ENCODE measurements around the gene CHCHD1. TPM values are rescaled to one million over a fixed set of nuclear protein-coding genes. Genes with fewer than 3 reads are reported as not detected.

Gene CHCHD1
- total RNA-seq, 2 experiments from 2014 or later: 33.0 to 35.3 TPM

- H3K4me3 Mint-ChIP-seq: no peak overlapping the region
- H3K4me1 Mint-ChIP-seq (ENCODE audit: low read depth): peaks cover 56% of the 10 kb centered on the region
- no peak for ATAC-seq
Measured at GRCh38 chr10:73806176-73806950, 24.5 kb downstream of the CHCHD1 start.

GRCh38 chr10:73807471-73807870 is 25.6 kb downstream of the CHCHD1 start:
- ATAC-seq (no peak), DNase-seq (no peak)
- Mint-ChIP-seq H3K36me3 (ENCODE audit: low read depth) (peaks cover 65% of the 10 kb centered on the region), H3K4me1 (ENCODE audit: low read depth) (peaks cover 59% of the 10 kb centered on the region), H3K27ac (peak overlapping the region; percentile 18), H3K27me3 (ENCODE audit: low read depth) (no peaks in the 10 kb centered on the region), H3K4me3 (no peak overlapping the region), H3K9me3 (ENCODE audit: insufficient read depth) (no peaks in the 10 kb centered on the region)
- ChIA-PET CTCF (interaction anchor here (1.1 kb wide), 1 partner anchor 19 kb away, joined by 3 read pairs; no protein-coding TSS in a partner anchor), POLR2A (interaction anchor here (0.7 to 1.1 kb wide), 2 partner anchors 9 to 35 kb away, joined by 3 read pairs; a partner anchor contains a TSS)

More at GRCh38 chr10:73806176-73806950, 24.5 kb downstream of the CHCHD1 start:
- Mint-ChIP-seq H3K9me3 (ENCODE audit: insufficient read depth) (no peaks in the 10 kb centered on the region), H3K27me3 (ENCODE audit: low read depth) (no peaks in the 10 kb centered on the region), H3K36me3 (ENCODE audit: low read depth) (peaks cover 69% of the 10 kb centered on the region), H3K27ac (no peak overlapping the region)
- DNase-seq: no peak
- CTCF ChIA-PET: interaction anchor here (0.6 to 0.9 kb wide), 2 partner anchors 11 to 25 kb away, joined by 3 to 4 read pairs; partner anchors contain the start of gene CHCHD1
- POLR2A ChIA-PET: interaction anchor here (0.6 to 1.4 kb wide), 3 partner anchors 10 to 38 kb away, joined by 3 to 4 read pairs (median 4); a partner anchor contains a TSS

GRCh38 chr10:73808021-73808815 is 26.4 kb downstream of the CHCHD1 start:
- peaks cover 61% of the 10 kb centered on the region for H3K4me1 Mint-ChIP-seq (ENCODE audit: low read depth)
- ChIA-PET CTCF (interaction anchor here (1.0 to 3.1 kb wide), 5 partner anchors 20 to 71 kb away, joined by 3 to 22 read pairs (median 5); a partner anchor contains a TSS), POLR2A (interaction anchor here (0.8 to 3.1 kb wide), 4 partner anchors 10 to 64 kb away, joined by 3 to 24 read pairs (median 10); partner anchors contain the start of genes CHCHD1, SEC24C and ZSWIM8)
- peaks cover 65% of the 10 kb centered on the region for H3K36me3 Mint-ChIP-seq (ENCODE audit: low read depth)
- DNase-seq (no peak), ATAC-seq (no peak)
- H3K4me3 Mint-ChIP-seq: no peak overlapping the region
- H3K27ac Mint-ChIP-seq: no peak overlapping the region
- no peaks in the 10 kb centered on the region for H3K27me3 Mint-ChIP-seq (ENCODE audit: low read depth)
- H3K9me3 Mint-ChIP-seq (ENCODE audit: insufficient read depth): no peaks in the 10 kb centered on the region

DNA sequence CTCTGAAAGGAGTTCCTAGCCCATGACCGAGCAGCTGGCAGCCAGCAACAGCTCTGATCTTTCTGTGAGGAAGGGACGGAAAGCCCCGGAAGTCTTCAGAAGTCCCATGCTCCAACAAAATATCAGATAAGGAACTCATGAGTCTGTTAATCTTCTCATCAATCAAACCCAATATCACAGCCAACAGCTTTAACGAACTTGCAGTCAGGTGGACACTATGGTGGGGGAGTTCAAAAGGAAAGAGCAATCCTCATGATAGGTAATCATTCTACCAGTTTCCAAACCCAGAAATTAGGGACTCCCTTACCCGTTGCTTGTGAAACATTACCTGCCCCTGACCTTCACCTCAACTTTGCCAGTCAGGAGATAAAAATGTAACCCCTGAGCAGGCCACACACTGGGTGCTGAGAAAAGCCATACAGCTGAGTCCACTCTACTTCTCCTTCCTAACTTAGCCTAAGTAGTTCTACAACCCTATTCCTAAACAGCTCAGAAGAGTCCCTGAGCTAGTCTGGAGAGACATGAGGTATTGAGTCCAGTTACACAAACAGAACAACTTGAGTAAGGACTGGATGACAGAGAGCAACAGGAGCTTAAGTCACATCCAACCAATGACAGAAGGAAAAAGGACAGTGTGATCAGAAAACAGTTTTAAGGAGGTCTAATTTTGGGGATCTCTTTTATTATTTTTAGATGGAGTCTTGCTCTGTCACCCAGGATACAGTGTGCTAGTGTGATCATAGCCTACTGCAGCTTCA is 27.4 kb downstream of the CHCHD1 start:
- peaks cover 64% of the 10 kb centered on the region for H3K36me3 Mint-ChIP-seq (ENCODE audit: low read depth)
- no peaks in the 10 kb centered on the region for H3K27me3 Mint-ChIP-seq (ENCODE audit: low read depth)
- no peak for DNase-seq
- H3K27ac Mint-ChIP-seq: peak overlapping the region; percentile 72
- H3K4me3 Mint-ChIP-seq: peak overlapping the region; percentile 92
- peaks cover 54% of the 10 kb centered on the region for H3K4me1 Mint-ChIP-seq (ENCODE audit: low read depth)
- H3K9me3 Mint-ChIP-seq (ENCODE audit: insufficient read depth): no peaks in the 10 kb centered on the region
- ChIA-PET CTCF (interaction anchor here (0.6 to 3.1 kb wide), 10 partner anchors 11 to 1401 kb away, joined by 3 to 22 read pairs (median 4); partner anchors contain the start of gene CHCHD1), POLR2A (interaction anchor here (0.8 to 3.1 kb wide), 9 partner anchors 20 to 341 kb away, joined by 3 to 24 read pairs (median 5); partner anchors contain the start of genes ADK, AP3M1, CHCHD1 and SEC24C)
- no peak for ATAC-seq

GRCh38 chr10:73810358-73810734 is 28.5 kb downstream of the CHCHD1 start:
- Mint-ChIP-seq H3K27ac (peak overlapping the region; percentile 93), H3K36me3 (ENCODE audit: low read depth) (peaks cover 69% of the 10 kb centered on the region), H3K27me3 (ENCODE audit: low read depth) (no peaks in the 10 kb centered on the region), H3K9me3 (ENCODE audit: insufficient read depth) (no peaks in the 10 kb centered on the region), H3K4me1 (ENCODE audit: low read depth) (peaks cover 52% of the 10 kb centered on the region), H3K4me3 (peak overlapping the region; percentile 92)
- DNase-seq: peak; percentile 41
- POLR2A ChIA-PET: interaction anchor here (0.6 to 3.1 kb wide), 13 partner anchors 12 to 340 kb away, joined by 3 to 24 read pairs (median 5); partner anchors contain the start of genes ADK, AP3M1, CHCHD1 and SEC24C
- no peak for ATAC-seq
- CTCF ChIA-PET: interaction anchor here (1.3 to 3.1 kb wide), 8 partner anchors 12 to 69 kb away, joined by 4 to 22 read pairs (median 6); partner anchors contain the start of gene CHCHD1

DNA sequence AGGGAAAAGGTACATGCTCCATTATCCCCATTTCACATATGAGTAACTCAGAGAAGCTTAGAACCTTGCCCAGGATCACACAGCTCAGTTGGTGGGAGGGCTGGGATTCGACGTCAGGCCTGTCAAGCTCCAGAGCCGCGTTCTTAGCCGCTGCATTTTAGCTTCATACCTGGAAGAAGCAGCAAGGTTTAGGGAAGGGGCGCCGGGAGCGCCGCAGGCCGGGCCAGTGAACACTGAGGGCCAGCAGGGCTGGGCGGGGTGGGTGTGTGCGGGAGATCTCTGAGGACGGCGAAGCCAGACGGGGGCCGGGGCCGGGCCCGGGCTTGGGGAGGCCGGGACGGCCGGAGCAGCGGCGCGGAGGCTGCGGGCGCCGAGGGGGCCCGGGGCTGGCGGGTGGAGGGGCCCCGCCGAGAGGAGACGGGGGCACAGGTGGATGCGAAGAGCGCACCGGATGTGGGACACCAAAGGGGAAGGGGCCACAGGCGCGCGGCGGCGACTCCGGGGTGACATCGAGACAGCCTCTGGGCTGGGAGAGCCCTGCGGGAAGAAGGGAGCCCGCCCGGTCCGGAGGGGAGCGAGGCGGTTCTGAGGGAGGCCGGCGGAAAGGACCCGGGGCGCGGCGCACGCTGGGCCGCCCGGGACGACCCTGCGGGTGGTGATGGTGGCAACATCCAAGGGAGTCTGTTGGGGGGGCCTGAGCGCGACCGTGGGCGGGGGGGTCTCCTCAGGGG is 29.1 kb downstream of the CHCHD1 start:
- ChIA-PET POLR2A (interaction anchor here (0.6 to 3.1 kb wide), 13 partner anchors 12 to 339 kb away, joined by 3 to 24 read pairs (median 5); partner anchors contain the start of genes ADK, AP3M1, CHCHD1 and SEC24C), CTCF (interaction anchor here (1.3 to 3.1 kb wide), 7 partner anchors 12 to 68 kb away, joined by 4 to 22 read pairs (median 6); partner anchors contain the start of gene CHCHD1)
- peak; percentile 37 for ATAC-seq
- Mint-ChIP-seq H3K27ac (peak overlapping the region; percentile 93), H3K4me3 (peak overlapping the region; percentile 92), H3K9me3 (ENCODE audit: insufficient read depth) (no peaks in the 10 kb centered on the region), H3K4me1 (ENCODE audit: low read depth) (peaks cover 48% of the 10 kb centered on the region), H3K36me3 (ENCODE audit: low read depth) (peaks cover 68% of the 10 kb centered on the region), H3K27me3 (ENCODE audit: low read depth) (no peaks in the 10 kb centered on the region)
- peak; percentile 71 for DNase-seq

GRCh38 chr10:73812657-73813056 is 30.8 kb downstream of the CHCHD1 start:
- Mint-ChIP-seq H3K4me3 (peak overlapping the region; percentile 42), H3K27ac (no peak overlapping the region), H3K36me3 (ENCODE audit: low read depth) (peaks cover 59% of the 10 kb centered on the region), H3K4me1 (ENCODE audit: low read depth) (peaks cover 34% of the 10 kb centered on the region), H3K27me3 (ENCODE audit: low read depth) (no peaks in the 10 kb centered on the region), H3K9me3 (ENCODE audit: insufficient read depth) (no peaks in the 10 kb centered on the region)
- CTCF ChIA-PET: interaction anchor here (1.1 kb wide), 1 partner anchor 37 kb away, joined by 5 read pairs; no protein-coding TSS in a partner anchor
- DNase-seq (no peak), ATAC-seq (no peak)
- POLR2A ChIA-PET: interaction anchor here (1.0 kb wide), 1 partner anchor 13 kb away, joined by 3 read pairs; no protein-coding TSS in a partner anchor

DNA sequence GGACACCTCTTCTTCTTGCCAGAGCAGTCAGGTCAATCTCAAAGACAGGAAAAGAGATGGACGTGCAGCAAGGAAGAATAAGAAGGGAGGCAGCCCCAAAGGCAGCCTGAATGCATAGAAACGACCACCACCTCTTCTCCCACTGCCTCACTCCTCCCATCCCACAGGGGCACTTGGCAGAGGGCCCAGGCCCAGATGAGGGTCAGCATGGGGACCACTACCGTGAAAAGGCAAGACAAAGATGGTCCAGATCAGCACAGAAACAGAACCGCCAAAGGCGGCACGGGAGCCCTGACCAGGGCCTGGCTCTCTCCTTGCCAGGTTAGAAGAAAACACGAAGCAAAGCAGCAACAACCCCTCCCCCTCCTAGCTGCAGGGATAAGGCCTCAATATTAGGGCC is 31.5 kb downstream of the CHCHD1 start:
- DNase-seq (no peak), ATAC-seq (no peak)
- Mint-ChIP-seq H3K4me3 (no peak overlapping the region), H3K9me3 (ENCODE audit: insufficient read depth) (no peaks in the 10 kb centered on the region), H3K27me3 (ENCODE audit: low read depth) (no peaks in the 10 kb centered on the region), H3K36me3 (ENCODE audit: low read depth) (peaks cover 56% of the 10 kb centered on the region), H3K4me1 (ENCODE audit: low read depth) (peaks cover 28% of the 10 kb centered on the region), H3K27ac (no peak overlapping the region)
- POLR2A ChIA-PET: no interaction called here
- CTCF ChIA-PET: no interaction called here

DNA sequence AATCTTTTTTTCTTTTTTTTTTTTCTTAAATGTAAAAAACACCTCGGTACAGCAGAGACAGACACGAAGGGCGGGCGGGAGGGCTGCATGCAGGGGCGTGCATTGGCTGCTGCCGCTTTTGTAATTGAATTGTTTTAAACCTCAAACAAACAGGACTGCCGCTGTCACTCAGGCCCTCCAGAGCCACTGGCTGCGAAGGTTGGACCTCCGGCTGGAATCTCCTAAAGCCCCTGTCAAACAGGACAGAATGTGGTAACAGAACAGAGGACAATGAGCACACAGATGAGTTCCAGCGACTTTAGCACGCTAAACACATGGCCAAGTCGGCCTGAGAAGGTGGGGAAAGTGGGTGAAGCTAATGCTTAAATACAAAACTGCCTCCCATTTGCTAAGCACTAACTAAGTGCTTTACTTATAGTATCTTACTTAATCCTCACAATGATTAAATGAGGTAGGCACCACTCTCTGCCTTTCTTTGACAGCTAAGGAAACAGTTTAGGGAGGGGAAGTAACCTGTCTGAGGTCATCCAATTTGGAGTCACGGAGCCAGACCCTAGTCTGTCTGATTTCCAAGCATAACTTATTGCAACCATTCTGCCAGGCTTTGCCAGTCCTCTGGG is 32.5 kb downstream of the CHCHD1 start:
- POLR2A ChIA-PET: no interaction called here
- no peaks in the 10 kb centered on the region for H3K9me3 Mint-ChIP-seq (ENCODE audit: insufficient read depth)
- DNase-seq (no peak), ATAC-seq (no peak)
- peaks cover 18% of the 10 kb centered on the region for H3K4me1 Mint-ChIP-seq (ENCODE audit: low read depth)
- CTCF ChIA-PET: interaction anchor here (2.7 kb wide), 1 partner anchor 65 kb away, joined by 11 read pairs; no protein-coding TSS in a partner anchor
- peaks cover 45% of the 10 kb centered on the region for H3K36me3 Mint-ChIP-seq (ENCODE audit: low read depth)
- H3K27me3 Mint-ChIP-seq (ENCODE audit: low read depth): no peaks in the 10 kb centered on the region
- H3K27ac Mint-ChIP-seq: no peak overlapping the region
- no peak overlapping the region for H3K4me3 Mint-ChIP-seq
